Kidney epithelial cell (primary cell): Measurements from ENCODE around the gene CDC42EP3. TPM values are rescaled to one million over a fixed set of nuclear protein-coding genes. Genes with fewer than 3 reads are reported as not detected.

Source experiments
- DNase-seq: peaks from one replicate; pipeline ENCODE4 v3.0.0-alpha.2; 2010; ENCODE audit warnings: low read depth
- H3K27me3 ChIP-seq: 2 replicates; pipeline ENCODE4 v1.6.0; 2011; ENCODE audit warnings: low read length; ENCODE audit not compliant: control insufficient read depth, insufficient read depth
- H3K36me3 ChIP-seq: 2 replicates; pipeline ENCODE4 v1.5.1; 2011; ENCODE audit warnings: low read length; ENCODE audit not compliant: control insufficient read depth, insufficient read depth
- H3K4me3 ChIP-seq: 2 replicates; pipeline ENCODE4 v1.5.1; 2011; ENCODE audit warnings: low read depth, mild to moderate bottlenecking, control low read depth, low read length
- total RNA-seq: library from RNA; depleted of rRNA; stranded (reverse); fragments of >200 nt; gene quantifications from 2 replicates; pipeline ENCODE4 v1.2.3, GENCODE V29; 2015
- TF ChIP-seq, protein P1 (sequence below): IDR thresholded peaks from 2 replicates; pipeline ENCODE4 v1.5.1; 2011; ENCODE audit warnings: mild to moderate bottlenecking, moderate library complexity, low read length, control low read depth, inconsistent platforms; ENCODE audit not compliant: insufficient read depth, poor library complexity, severe bottlenecking

Gene CDC42EP3
- total RNA-seq, 1 donor from 2014 or later: 68.7 TPM

DNA sequence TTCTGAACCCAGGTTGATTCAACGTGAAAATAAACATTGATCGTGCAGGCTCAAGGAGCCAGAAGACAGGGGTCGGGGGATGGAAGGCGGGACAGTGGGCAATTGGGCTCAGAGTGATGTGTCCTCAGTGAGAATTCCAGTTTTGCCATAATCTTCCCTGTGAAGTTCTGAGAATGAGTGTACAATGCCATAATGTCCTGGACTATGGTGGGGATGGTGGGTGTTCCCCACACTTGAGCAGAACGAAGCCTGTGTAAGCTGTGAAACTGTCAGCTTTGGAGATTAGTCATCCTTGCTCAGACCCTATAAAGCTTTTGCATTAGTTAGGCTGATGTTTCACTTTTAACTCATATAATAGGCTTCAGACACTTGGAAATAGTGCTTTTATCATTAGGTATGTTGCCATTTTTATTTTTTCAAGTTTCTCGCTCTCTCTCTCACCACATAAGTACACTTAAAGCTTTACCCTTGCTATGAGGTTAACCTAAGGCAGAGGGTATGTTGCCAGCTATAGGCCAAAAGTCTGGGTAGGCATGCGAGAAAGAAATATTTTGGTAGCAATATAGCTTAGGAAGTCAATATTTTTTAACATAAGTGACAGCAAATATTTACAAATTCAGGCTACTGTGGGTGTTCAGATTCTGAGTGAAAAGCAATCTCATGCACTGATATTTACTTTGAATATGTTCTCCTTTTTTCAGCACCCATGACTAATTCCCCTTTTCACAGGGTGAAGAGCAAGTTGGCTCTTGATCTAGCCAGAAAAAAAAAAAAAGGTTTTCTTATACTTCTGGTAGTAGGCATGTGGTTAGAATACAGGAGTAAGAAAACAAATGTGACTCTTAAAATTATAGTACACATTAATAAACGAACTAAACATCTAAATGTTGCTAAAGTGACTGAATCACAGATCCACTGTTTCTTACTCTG lies 47.2 kb downstream of the CDC42EP3 start:
- Histone ChIP-seq H3K4me3 (no peak overlapping the region), H3K27me3 (no peaks in the 10 kb centered on the region), H3K36me3 (no peaks in the 10 kb centered on the region)
- TF ChIP-seq, protein P1, sequence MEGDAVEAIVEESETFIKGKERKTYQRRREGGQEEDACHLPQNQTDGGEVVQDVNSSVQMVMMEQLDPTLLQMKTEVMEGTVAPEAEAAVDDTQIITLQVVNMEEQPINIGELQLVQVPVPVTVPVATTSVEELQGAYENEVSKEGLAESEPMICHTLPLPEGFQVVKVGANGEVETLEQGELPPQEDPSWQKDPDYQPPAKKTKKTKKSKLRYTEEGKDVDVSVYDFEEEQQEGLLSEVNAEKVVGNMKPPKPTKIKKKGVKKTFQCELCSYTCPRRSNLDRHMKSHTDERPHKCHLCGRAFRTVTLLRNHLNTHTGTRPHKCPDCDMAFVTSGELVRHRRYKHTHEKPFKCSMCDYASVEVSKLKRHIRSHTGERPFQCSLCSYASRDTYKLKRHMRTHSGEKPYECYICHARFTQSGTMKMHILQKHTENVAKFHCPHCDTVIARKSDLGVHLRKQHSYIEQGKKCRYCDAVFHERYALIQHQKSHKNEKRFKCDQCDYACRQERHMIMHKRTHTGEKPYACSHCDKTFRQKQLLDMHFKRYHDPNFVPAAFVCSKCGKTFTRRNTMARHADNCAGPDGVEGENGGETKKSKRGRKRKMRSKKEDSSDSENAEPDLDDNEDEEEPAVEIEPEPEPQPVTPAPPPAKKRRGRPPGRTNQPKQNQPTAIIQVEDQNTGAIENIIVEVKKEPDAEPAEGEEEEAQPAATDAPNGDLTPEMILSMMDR: no peak
- no peak for DNase-seq

DNA sequence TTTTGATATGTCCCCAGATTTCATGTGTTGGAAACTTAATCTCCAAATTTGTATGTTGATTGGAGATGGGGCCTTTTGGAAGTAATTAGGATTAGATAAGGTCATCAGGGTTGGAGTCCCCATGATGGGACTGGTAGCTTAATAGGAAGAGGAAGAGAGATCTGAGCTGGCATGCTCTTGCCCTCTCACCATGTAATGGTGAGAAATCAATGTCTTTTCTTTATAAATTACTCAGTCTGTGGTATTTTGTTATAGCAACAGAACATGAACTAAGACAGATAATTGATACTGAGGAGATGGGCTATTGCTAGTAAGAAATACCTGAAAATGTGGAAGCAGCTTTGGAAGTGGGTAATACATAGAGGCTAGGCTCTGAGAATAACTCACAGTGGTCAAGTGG lies 48.0 kb downstream of the CDC42EP3 start:
- H3K27me3 ChIP-seq: no peaks in the 10 kb centered on the region

DNA sequence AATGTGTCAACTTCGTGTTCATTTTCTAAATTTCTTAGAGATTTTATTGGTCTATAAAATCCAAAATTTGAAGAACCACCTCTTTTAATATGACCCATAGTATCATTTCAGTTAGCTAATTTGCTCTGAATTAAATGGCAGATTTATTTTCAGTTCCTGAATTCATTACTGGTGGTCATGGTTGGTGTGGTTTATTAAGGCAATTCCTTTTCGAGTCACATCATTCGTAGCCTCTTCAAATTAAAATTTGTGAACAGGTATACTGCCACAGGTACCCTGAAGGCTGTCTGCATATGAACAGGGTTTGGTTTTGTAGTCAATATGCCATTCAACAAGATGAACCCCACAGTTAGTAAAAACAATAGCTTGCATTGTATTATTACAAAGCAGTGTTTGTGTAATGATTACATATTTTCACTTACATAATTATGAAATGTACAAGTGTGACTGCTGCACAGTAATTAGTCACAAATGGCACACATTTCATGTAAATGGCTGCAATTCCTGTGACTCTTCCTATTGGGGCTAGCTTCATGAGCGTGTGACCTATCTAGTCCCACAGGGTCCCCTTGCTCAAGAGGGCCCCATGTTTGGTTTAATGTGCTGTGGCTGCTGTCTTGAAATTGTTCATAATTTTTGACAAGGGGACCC lies 48.9 kb downstream of the CDC42EP3 start:
- TF ChIP-seq, protein P1: no peak
- Histone ChIP-seq H3K27me3 (no peaks in the 10 kb centered on the region), H3K4me3 (no peak overlapping the region), H3K36me3 (no peaks in the 10 kb centered on the region)
- DNase-seq: no peak

More for the DNA sequence above, 48.0 kb downstream of the CDC42EP3 start:
- no peak for DNase-seq
- Histone ChIP-seq H3K36me3 (no peaks in the 10 kb centered on the region), H3K4me3 (no peak overlapping the region)
- TF ChIP-seq, protein P1: no peak

DNA sequence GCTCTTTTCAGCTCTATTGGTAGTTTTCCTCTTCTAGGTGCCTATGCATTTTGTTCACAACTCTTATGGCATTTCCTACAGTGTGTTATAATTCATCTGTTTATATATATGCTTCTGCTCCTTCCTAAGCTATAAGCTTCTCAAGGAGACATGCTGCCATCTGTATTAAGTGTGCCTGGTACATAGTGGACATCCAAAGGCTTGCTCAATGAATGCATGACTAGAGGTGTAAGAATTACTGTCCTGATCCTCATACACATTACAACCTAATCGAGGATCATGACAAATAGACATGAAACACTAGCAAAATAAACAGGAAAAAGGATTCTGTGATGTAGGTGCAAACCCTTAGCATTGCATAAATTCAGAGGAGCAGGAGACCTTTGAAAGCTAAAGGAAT lies 50.2 kb downstream of the CDC42EP3 start:
- Histone ChIP-seq H3K4me3 (no peak overlapping the region), H3K27me3 (no peaks in the 10 kb centered on the region), H3K36me3 (no peaks in the 10 kb centered on the region)
- no peak for DNase-seq
- TF ChIP-seq, protein P1: no peak

DNA sequence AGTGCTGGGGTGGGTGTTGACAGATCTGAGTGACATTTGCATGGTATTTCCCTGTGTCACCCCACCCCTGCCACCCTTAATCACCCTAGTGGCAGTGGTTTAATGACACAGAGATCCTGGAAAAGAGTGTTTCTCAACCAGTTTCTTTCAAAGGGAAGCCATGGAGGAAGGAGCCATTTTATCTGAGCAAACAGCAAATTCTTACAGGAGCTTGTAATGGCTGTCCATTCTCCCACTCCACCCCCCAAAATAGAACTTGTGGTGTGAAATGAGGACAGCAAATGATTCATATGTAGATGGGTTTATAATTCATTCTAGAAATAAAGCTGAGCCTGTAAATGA lies 51.5 kb downstream of the CDC42EP3 start:
- no peak for DNase-seq
- Histone ChIP-seq H3K27me3 (no peaks in the 10 kb centered on the region), H3K4me3 (no peak overlapping the region), H3K36me3 (no peaks in the 10 kb centered on the region)
- TF ChIP-seq, protein P1: no peak
